ENCODE data around the gene DAW1. TPM values are rescaled to one million over a fixed set of nuclear protein-coding genes. Genes with fewer than 3 reads are reported as not detected.

DAW1 gene
- total RNA-seq, 5 donors from 2014 or later (not counting 1 experiment from before 2014, with no cell fraction given): not detected

DNA sequence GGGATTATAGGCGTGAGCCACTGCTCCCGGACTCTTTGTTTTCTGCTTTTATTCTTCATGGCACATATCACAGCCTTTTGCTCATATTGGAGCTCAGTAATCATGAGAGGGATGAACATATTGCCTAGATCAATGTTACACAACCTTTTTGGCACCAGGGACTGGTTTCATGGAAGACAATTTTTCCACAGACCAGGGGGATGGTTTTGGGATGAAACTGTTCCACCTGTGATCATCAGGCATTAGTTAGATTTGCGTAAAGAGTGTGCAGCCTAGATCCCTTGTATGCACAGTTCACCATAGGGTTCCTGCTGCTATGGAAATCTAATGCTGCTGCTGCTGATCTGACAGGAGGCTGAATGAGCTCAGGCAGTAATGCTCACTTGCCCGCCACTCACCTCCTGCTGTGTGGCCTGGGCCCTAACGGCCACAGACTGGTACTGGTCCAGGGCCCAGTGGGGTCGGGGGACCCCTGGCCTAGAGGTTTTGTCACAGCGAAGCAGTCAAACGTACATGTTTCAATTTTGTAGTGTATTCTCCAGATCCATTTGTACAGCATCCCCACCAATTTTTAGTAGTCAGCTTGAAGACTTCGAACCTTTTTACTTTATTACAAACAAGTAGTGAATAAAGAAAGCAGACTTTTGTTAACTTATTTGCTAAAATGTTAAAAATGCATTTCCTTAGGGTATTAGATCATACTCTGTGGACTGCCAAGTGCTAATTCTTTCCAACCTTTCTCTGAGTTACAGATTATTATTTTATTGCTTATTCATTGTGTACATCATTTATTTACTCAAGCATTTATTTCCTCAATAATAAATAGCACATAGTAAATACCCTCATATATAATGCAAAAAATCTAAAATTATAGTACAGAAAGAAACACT, 6.2 kb downstream of the DAW1 start:
- Mint-ChIP-seq H3K4me1 (peaks cover 0 to 2% (median 0%) of the 10 kb centered on the region in 3 donors), H3K27me3 (peaks cover 19 to 29% of the 10 kb centered on the region in 2 donors), H3K36me3 (no peaks in the 10 kb centered on the region), H3K9me3 (no peaks in the 10 kb centered on the region), H3K27ac (no peak overlapping the region), H3K4me3 (no peak overlapping the region)
- no peak for ATAC-seq (replicated peaks in 1 of 4)
- ChIA-PET POLR2A (no interaction called here), CTCF (interaction anchor here in 1 of 2 donors (1.5 kb wide), 1 partner anchor 11 kb away, joined by 6 read pairs; no protein-coding TSS in a partner anchor)
- 74% methylated on average over 3 of the region's 9 CpGs for WGBS (ENCODE audit: insufficient coverage)
- Histone ChIP-seq H3K4me3 (ENCODE audit: control insufficient read depth in 1 of 2, extremely low read depth in 1 of 2, low read length in 1 of 2) (no peak overlapping the region), H3K27me3 (replicated peaks in 1 of 2; ENCODE audit: control insufficient read depth in 2 of 2, extremely low read depth in 1 of 2, insufficient read depth in 2 of 2, low read length in 1 of 2) (peaks cover 0 to 3% of the 10 kb centered on the region in 2 experiments), H3K4me1 (ENCODE audit: control insufficient read depth in 1 of 2, extremely low read depth in 1 of 2, insufficient read depth in 2 of 2, low read length in 2 of 2) (no peaks in the 10 kb centered on the region), H3K9me3 (no peaks in the 10 kb centered on the region), H3K36me3 (ENCODE audit: control insufficient read depth in 2 of 2, extremely low read depth in 1 of 2, insufficient read depth in 1 of 2, low read length in 1 of 2) (no peaks in the 10 kb centered on the region), H3K27ac (ENCODE audit: low read length) (no peak overlapping the region)
- no peak for DNase-seq

DNA sequence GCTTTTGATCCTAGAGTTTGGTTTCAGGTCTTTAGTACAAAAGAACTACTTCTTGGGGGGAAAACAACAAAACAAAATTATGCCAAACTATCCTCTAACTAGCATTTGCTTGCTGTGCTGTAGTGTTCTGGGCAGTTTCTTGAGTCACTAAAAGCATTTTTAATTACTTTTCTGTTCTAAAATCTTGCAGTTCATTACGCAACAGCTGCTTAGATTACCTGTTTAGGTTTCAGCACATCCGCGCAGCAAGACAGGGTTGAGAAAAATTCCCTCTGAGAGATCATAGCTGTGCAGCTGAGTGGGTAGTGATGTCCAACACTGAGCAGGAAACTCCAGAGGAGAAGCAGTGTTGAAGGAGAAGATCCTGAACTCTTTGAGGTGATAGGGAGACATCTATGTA, 9.0 kb downstream of the DAW1 start:
- Histone ChIP-seq H3K27me3 (replicated peaks in 1 of 2; ENCODE audit: control insufficient read depth in 2 of 2, extremely low read depth in 1 of 2, insufficient read depth in 2 of 2, low read length in 1 of 2) (peaks cover 0 to 6% of the 10 kb centered on the region in 2 experiments), H3K4me3 (ENCODE audit: control insufficient read depth in 1 of 2, extremely low read depth in 1 of 2, low read length in 1 of 2) (no peak overlapping the region), H3K9me3 (no peaks in the 10 kb centered on the region), H3K4me1 (ENCODE audit: control insufficient read depth in 1 of 2, extremely low read depth in 1 of 2, insufficient read depth in 2 of 2, low read length in 2 of 2) (no peaks in the 10 kb centered on the region), H3K36me3 (ENCODE audit: control insufficient read depth in 2 of 2, extremely low read depth in 1 of 2, insufficient read depth in 1 of 2, low read length in 1 of 2) (no peaks in the 10 kb centered on the region), H3K27ac (ENCODE audit: low read length) (no peak overlapping the region)
- Mint-ChIP-seq H3K36me3 (no peaks in the 10 kb centered on the region), H3K27ac (no peak overlapping the region), H3K4me3 (no peak overlapping the region), H3K9me3 (no peaks in the 10 kb centered on the region), H3K4me1 (peaks cover 0 to 4% (median 0%) of the 10 kb centered on the region in 3 donors), H3K27me3 (peaks cover 3 to 12% of the 10 kb centered on the region in 2 donors)
- POLR2A ChIA-PET: no interaction called here
- ATAC-seq (replicated peaks in 1 of 4): no peak
- DNase-seq: no peak
- CTCF ChIA-PET: no interaction called here
- 100% methylated on average over 3 of the region's 3 CpGs for WGBS (ENCODE audit: insufficient coverage)

DNA sequence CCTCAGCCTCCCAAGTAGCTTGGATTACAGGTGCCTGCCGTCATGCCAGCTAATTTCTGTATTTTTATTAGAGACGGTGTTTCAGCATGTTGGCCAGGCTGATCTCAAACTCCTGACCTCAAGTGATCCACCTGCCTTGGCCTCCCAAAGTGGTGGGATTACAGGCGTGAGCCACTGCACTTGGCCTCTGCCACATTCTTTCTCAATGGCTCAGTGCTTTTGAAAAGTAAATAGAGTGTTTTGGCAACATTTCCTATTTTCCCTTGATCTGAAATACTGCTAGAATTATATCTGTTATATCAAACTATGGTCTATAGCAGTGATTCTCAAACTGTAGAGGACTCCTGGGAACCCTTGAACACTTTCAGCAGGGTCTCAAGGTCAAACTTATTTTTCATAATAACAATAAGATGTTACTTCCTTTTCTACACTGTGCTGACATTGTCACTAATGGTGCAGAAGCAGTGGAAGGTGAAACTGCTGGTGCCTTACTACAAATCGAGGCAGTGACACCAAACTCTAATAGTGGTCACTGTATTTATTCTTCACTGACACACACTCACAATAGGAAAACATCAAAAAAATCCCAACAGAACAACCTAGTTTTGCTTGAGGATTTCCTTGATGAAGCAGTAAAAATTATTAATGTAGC, 10.6 kb downstream of the DAW1 start:
- CTCF ChIA-PET: interaction anchor here in 1 of 2 donors (1.0 kb wide), 1 partner anchor 8 kb away, joined by 4 read pairs; no protein-coding TSS in a partner anchor
- Mint-ChIP-seq H3K27ac (no peak overlapping the region), H3K4me3 (no peak overlapping the region), H3K36me3 (no peaks in the 10 kb centered on the region), H3K9me3 (no peaks in the 10 kb centered on the region), H3K4me1 (peaks cover 0 to 4% (median 0%) of the 10 kb centered on the region in 3 donors), H3K27me3 (peaks cover 0 to 7% of the 10 kb centered on the region in 2 donors)
- ATAC-seq (replicated peaks in 1 of 4) (no peak), DNase-seq (no peak)
- WGBS (ENCODE audit: insufficient coverage): 100% methylated on average over 2 of the region's 4 CpGs
- POLR2A ChIA-PET: no interaction called here
- no peaks in the 10 kb centered on the region for H3K36me3 ChIP-seq (ENCODE audit: control insufficient read depth in 2 of 2, extremely low read depth in 1 of 2, insufficient read depth in 1 of 2, low read length in 1 of 2)
- peaks cover 0 to 6% of the 10 kb centered on the region in 2 experiments for H3K27me3 ChIP-seq (replicated peaks in 1 of 2; ENCODE audit: control insufficient read depth in 2 of 2, extremely low read depth in 1 of 2, insufficient read depth in 2 of 2, low read length in 1 of 2)
- H3K4me3 ChIP-seq (ENCODE audit: control insufficient read depth in 1 of 2, extremely low read depth in 1 of 2, low read length in 1 of 2): no peak overlapping the region
- H3K4me1 ChIP-seq (ENCODE audit: control insufficient read depth in 1 of 2, extremely low read depth in 1 of 2, insufficient read depth in 2 of 2, low read length in 2 of 2): no peaks in the 10 kb centered on the region
- H3K9me3 ChIP-seq: no peaks in the 10 kb centered on the region
- no peak overlapping the region for H3K27ac ChIP-seq (ENCODE audit: low read length)

DNA sequence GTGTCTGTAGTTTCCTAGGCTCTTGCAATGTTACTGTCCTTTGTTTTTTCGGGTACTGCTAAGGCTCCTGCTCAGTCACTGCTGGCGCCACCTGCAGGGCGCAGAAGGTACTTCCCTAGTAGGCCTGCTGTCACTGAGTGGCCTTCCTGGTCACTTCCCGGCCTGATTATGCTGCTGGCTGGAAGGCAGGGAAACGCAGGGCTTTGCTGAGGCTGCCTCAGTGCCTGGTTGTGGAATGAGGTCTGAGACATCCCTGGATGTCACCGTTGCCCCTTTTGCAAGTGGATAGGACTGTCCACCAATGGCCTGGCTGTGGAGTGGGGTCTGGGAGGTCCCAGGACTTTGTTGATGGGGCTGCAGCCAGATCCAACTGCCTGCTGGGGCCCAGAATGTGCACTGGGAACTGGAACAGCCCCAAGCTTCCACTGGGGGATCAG, 13.1 kb downstream of the DAW1 start:
- Histone ChIP-seq H3K27me3 (replicated peaks in 1 of 2; ENCODE audit: control insufficient read depth in 2 of 2, extremely low read depth in 1 of 2, insufficient read depth in 2 of 2, low read length in 1 of 2) (peaks cover 0 to 4% of the 10 kb centered on the region in 2 experiments), H3K9me3 (no peaks in the 10 kb centered on the region), H3K27ac (ENCODE audit: low read length) (no peak overlapping the region), H3K4me3 (ENCODE audit: control insufficient read depth in 1 of 2, extremely low read depth in 1 of 2, low read length in 1 of 2) (no peak overlapping the region), H3K4me1 (ENCODE audit: control insufficient read depth in 1 of 2, extremely low read depth in 1 of 2, insufficient read depth in 2 of 2, low read length in 2 of 2) (no peaks in the 10 kb centered on the region), H3K36me3 (ENCODE audit: control insufficient read depth in 2 of 2, extremely low read depth in 1 of 2, insufficient read depth in 1 of 2, low read length in 1 of 2) (no peaks in the 10 kb centered on the region)
- 34% methylated on average over 6 of the region's 6 CpGs for WGBS (ENCODE audit: insufficient coverage)
- ChIA-PET POLR2A (no interaction called here), CTCF (no interaction called here)
- ATAC-seq (replicated peaks in 1 of 4) (peak in 1 of 4 experiments; percentile 44), DNase-seq (peak in 28 of 35 experiments; percentile 3 to 67 (median 22))
- Mint-ChIP-seq H3K27me3 (peaks cover 0 to 7% of the 10 kb centered on the region in 2 donors), H3K4me3 (no peak overlapping the region), H3K9me3 (no peaks in the 10 kb centered on the region), H3K4me1 (peaks cover 0 to 4% (median 0%) of the 10 kb centered on the region in 3 donors), H3K27ac (no peak overlapping the region), H3K36me3 (no peaks in the 10 kb centered on the region)

DNA sequence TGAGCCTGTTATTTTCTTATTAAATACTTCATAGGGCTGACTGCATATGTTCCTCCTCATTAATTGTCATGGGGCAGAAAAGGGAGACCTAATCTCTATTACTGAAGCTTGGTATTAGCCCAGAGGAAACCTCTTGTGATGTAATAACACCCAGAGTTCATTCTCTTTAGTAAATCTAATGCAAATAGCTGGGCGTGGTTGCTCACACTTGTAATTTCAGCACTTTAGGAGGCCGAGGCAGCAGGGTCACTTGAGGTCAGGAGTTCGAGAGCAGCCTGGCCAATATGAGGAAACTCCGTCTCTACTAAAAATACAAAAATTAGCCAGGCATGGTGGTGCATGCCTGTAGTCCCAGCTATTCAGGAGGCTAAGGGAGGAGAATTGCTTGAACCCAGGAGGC, 14.7 kb downstream of the DAW1 start:
- Mint-ChIP-seq H3K27me3 (no peaks in the 10 kb centered on the region), H3K4me3 (no peak overlapping the region), H3K27ac (no peak overlapping the region), H3K36me3 (no peaks in the 10 kb centered on the region), H3K4me1 (peaks cover 0 to 4% (median 0%) of the 10 kb centered on the region in 3 donors), H3K9me3 (no peaks in the 10 kb centered on the region)
- peaks cover 0 to 4% of the 10 kb centered on the region in 2 experiments for H3K27me3 ChIP-seq (replicated peaks in 1 of 2; ENCODE audit: control insufficient read depth in 2 of 2, extremely low read depth in 1 of 2, insufficient read depth in 2 of 2, low read length in 1 of 2)
- H3K4me1 ChIP-seq (ENCODE audit: control insufficient read depth in 1 of 2, extremely low read depth in 1 of 2, insufficient read depth in 2 of 2, low read length in 2 of 2): no peaks in the 10 kb centered on the region
- ChIA-PET CTCF (interaction anchor here in 1 of 2 donors (1.2 kb wide), 1 partner anchor 228 kb away, joined by 4 read pairs; no protein-coding TSS in a partner anchor), POLR2A (interaction anchor here in 1 of 2 donors (0.6 kb wide), 1 partner anchor 40 kb away, joined by 3 read pairs; no protein-coding TSS in a partner anchor)
- no CpG with 5 or more reads among the region's 4 CpGs for WGBS (ENCODE audit: insufficient coverage)
- H3K27ac ChIP-seq (ENCODE audit: low read length): no peak overlapping the region
- H3K9me3 ChIP-seq: no peaks in the 10 kb centered on the region
- ATAC-seq (replicated peaks in 1 of 4): no peak
- H3K36me3 ChIP-seq (ENCODE audit: control insufficient read depth in 2 of 2, extremely low read depth in 1 of 2, insufficient read depth in 1 of 2, low read length in 1 of 2): no peaks in the 10 kb centered on the region
- H3K4me3 ChIP-seq (ENCODE audit: control insufficient read depth in 1 of 2, extremely low read depth in 1 of 2, low read length in 1 of 2): no peak overlapping the region
- DNase-seq: no peak

DNA sequence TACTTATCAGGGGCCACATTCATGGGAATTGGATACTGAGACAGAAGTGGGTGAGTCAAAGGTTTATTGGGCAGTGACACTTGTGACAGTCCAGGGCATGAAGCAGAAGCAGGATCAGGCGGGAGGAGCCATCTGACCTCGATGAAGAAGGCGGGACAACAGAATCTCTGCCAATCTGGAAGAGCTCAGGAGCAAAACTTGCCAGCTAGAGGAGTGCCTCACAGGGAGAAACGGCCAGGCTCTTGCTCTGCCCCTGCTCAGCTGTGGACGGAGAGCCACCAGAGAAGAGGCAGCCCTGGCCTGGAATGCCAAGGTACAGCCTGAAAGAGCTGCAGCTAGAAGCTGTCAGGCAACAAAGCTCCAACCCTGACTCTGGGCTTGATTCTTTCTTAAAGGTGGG, 16.9 kb downstream of the DAW1 start:
- Histone ChIP-seq H3K27ac (ENCODE audit: low read length) (no peak overlapping the region), H3K4me3 (ENCODE audit: control insufficient read depth in 1 of 2, extremely low read depth in 1 of 2, low read length in 1 of 2) (no peak overlapping the region), H3K36me3 (ENCODE audit: control insufficient read depth in 2 of 2, extremely low read depth in 1 of 2, insufficient read depth in 1 of 2, low read length in 1 of 2) (no peaks in the 10 kb centered on the region), H3K9me3 (no peaks in the 10 kb centered on the region), H3K4me1 (ENCODE audit: control insufficient read depth in 1 of 2, extremely low read depth in 1 of 2, insufficient read depth in 2 of 2, low read length in 2 of 2) (no peaks in the 10 kb centered on the region), H3K27me3 (replicated peaks in 1 of 2; ENCODE audit: control insufficient read depth in 2 of 2, extremely low read depth in 1 of 2, insufficient read depth in 2 of 2, low read length in 1 of 2) (peaks cover 0 to 4% of the 10 kb centered on the region in 2 experiments)
- Mint-ChIP-seq H3K4me3 (no peak overlapping the region), H3K9me3 (no peaks in the 10 kb centered on the region), H3K27ac (no peak overlapping the region), H3K36me3 (no peaks in the 10 kb centered on the region), H3K27me3 (peaks cover 0 to 2% of the 10 kb centered on the region in 2 donors), H3K4me1 (no peaks in the 10 kb centered on the region)
- CTCF ChIA-PET: interaction anchor here (0.8 to 2.2 kb wide), 2 partner anchors 11 to 230 kb away, joined by 3 to 8 read pairs; no protein-coding TSS in a partner anchor
- no peak for ATAC-seq (replicated peaks in 1 of 4)
- WGBS (ENCODE audit: insufficient coverage): 63% methylated on average over 5 of the region's 5 CpGs
- POLR2A ChIA-PET: no interaction called here
- no peak for DNase-seq
